C4-2B (cell line): ENCODE results near the gene GCHFR.

ENCODE experiments used
- H3K27ac ChIP-seq: fragments of 450-650 bp; 2 replicates; pipeline ENCODE4 v1.5.1; 2017
- CTCF ChIP-seq: fragments of 450-650 bp; conservative IDR thresholded peaks from 2 replicates; pipeline ENCODE4 v1.5.1; 2017; ENCODE audit warnings: mild to moderate bottlenecking
- ZFX ChIP-seq: fragments of 450-650 bp; IDR thresholded peaks from 2 replicates; pipeline ENCODE4 v1.6.1; 2017

The GCHFR gene

GRCh38 chr15:40766194-40766815, 2.4 kb downstream of the GCHFR start:
- peak overlapping the region; percentile 82; the same call in 1 of the 2 replicates for H3K27ac ChIP-seq
- TF ChIP-seq ZFX, result no peak
- no peak for TF ChIP-seq CTCF

GRCh38 chr15:40766906-40767837, 3.3 kb downstream of the GCHFR start:
- no peak overlapping the region for H3K27ac ChIP-seq
- no peak for TF ChIP-seq ZFX
- TF ChIP-seq CTCF, result no peak

- no peak overlapping the region for H3K27ac ChIP-seq
Observed at GRCh38 chr15:40767838-40768500, 4.1 kb downstream of the GCHFR start.

GRCh38 chr15:40768521-40769273, 4.8 kb downstream of the GCHFR start:
- H3K27ac ChIP-seq, result no peak overlapping the region
- TF ChIP-seq ZFX, result no peak
- TF ChIP-seq CTCF, result no peak

More at GRCh38 chr15:40767838-40768500, 4.1 kb downstream of the GCHFR start:
- TF ChIP-seq CTCF (no peak), ZFX (no peak)

- TF ChIP-seq CTCF (no peak), ZFX (no peak)
- no peak within 1 kb of the TSS for H3K27ac ChIP-seq
Observed at GRCh38 chr15:40769274-40770146, 5.6 kb downstream of the GCHFR start, which contains the start of gene C15orf62. TSS of gene C15orf62 (plus strand) at chr15:40769980. CDS start at chr15:40770496, 516 bp downstream.

GRCh38 chr15:40770147-40770721, 6.4 kb downstream of the GCHFR start:
- no peak for TF ChIP-seq ZFX
- no peak for TF ChIP-seq CTCF

More at GRCh38 chr15:40770147-40770721, 6.4 kb downstream of the GCHFR start:
- no peak overlapping the region for H3K27ac ChIP-seq
